GM18498 (cell line): ENCODE measurements around the gene NUP107.

Source experiments
- ATAC-seq: cut with Tn5 transposase; IDR thresholded peaks from one replicate; pipeline ENCODE4 v1.9.1; 2021; ENCODE audit warnings: mild to moderate bottlenecking, moderate library complexity; ENCODE audit not compliant: unreplicated experiment

The NUP107 gene

GRCh38 chr12:68771223-68771925 lies 84.6 kb downstream of the NUP107 start:
- no peak for ATAC-seq

DNA sequence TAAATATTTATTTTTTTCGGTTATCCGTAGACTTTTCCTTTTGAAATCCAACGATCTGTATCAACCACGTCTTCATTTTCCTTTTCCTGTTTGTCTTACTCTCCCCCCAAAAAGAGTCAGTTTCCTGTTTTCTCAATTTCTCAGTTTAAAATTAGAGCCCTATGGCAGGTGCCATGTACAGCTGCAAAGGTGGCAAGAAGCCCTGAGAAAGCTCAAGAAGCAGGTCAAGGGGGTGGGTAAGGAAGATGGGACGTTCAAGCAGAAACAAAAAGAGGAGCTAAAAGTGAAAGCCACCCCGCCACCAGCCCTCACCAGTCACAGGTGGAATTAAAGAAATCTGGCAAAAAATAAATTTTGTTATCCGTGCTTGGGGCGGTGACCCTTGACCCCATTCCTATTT lies 85.9 kb downstream of the NUP107 start:
- peak; percentile 85 for ATAC-seq

DNA sequence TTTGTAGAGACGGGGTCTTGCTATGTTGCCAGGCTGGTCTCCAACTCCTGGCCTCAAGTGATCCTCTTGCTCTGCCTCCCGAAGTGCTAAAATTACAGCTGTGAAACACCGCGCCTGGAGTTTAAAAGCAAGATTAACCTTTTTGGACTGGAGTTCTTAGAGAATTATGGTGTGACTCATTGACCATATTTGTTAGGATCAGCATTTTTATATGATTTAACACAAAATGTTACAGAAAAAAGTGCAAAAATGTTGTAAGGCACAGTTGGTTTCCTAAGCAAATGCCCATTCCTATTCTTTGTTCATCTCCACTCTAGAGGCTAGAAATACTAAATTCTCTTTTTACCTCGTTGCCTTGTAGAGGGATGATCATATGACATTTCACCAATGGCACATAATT lies 86.8 kb downstream of the NUP107 start:
- no peak for ATAC-seq

DNA sequence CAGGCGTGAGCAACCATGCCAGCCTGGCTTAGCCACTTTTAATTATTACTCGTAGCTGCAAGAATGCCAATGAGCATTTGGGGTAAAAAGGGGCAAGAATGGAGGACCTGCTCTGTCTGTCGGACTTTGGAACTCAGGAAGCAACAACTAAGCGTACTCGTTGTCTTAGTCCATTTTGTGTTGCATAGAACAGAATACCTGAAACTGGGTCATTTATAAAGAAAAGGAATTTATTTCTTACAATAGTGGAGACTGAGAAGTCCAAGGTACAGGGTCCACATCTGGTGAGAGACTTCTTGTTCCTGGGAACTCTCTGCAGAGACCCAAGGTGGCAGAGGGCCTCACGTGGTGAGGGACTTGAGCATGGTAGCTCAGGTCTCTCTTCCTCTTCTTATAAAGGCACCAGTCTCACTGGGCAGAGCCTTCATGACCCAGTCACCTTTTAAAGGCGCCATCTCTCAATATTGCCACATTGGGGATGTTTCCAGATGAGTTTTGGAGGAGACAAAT lies 88.4 kb downstream of the NUP107 start:
- no peak for ATAC-seq

DNA sequence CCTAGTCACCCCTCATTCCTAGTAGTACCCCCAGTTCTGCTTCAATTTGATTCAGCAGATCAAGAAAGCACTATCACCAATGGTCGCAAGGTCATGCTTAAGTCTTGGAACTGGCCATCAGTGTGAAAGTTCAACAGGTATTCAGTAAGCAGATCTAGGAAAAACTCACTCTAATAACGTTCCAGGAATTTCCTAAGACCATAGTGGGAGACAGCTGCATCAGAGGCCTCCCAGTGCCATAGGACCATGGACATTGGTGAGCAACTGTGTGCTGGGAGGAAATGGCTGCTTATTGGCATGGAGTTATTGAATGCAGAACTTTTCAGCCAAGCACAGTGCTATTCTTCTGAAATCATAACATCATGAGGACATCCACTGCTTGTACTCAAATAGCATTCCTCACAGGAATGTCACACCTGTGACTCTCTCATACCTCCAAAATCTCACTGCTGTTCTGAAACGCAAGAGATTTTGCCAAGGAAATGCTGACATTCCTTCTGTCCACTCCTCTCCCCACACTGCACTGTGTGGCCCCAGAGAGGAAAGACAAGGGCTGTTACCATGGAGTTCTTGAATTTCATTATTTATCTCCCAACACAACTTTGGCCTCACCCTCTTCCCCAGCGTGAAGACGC lies 90.3 kb downstream of the NUP107 start:
- no peak for ATAC-seq

- ATAC-seq: no peak
Measured at GRCh38 chr12:68779280-68779679, 92.5 kb downstream of the NUP107 start.

DNA sequence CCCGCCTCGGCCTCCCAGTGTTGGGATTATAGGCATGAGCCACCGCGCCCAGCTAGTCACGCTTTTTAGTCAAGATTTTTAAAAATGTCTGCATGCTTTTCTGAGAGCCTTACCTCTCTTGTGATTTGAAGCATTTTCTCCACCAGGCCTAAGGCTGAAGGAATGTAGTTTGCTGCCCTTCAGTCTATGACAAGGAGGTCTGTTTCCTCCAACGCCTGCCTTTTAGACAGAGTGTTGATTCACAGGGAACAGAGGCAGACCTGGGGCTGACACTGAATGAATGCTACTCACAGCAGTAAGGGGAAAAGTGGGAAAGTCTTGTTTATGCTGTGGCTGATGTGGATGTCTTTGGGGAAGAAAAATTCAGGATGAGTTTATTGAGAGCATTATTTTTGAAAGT lies 94.0 kb downstream of the NUP107 start:
- no peak for ATAC-seq

GRCh38 chr12:68781728-68782127 lies 95.0 kb downstream of the NUP107 start:
- ATAC-seq: no peak

DNA sequence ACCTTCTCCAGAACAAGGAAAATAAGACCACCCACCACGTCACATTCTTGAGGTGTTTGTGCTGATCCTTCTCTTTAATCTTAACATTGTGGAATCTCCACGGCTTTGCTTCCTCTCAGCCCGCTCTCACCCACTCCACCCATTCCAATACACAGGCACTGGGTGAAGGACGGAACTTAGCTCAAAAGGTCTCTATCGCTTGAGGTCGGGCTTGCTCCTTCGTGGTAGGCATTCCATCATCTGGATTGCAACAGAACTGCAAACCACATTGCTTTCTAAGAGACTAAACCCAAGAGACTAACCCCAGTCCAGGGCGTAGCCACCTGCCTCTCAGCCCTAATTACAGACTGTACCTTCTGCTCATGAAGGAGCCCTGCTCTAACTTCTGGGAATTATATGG lies 97.2 kb downstream of the NUP107 start:
- ATAC-seq: no peak

GRCh38 chr12:68785358-68785757 lies 98.6 kb downstream of the NUP107 start:
- no peak for ATAC-seq

- no peak for ATAC-seq
Measured at GRCh38 chr12:68785823-68786222, 99.0 kb downstream of the NUP107 start.

DNA sequence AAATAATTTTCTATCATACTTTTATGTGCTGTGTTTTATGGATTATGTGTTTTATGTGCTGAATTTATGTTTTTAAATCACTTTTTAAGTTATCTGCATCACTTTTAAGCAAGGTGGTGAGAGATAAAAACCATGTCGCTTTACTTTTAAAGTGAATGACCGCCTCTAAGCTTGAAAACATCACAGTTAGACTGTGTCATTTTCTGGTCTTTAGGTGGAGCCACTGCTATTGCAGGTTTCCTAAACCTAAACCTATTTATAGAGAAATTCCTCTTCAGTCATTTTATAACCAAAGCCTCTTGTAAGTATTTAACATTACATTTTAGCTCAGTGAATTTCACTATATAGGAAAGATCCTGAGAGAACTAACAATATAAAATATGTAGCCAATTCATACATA lies 100.2 kb downstream of the NUP107 start:
- no peak for ATAC-seq

GRCh38 chr12:68788554-68789143 lies 101.9 kb downstream of the NUP107 start:
- ATAC-seq: no peak

DNA sequence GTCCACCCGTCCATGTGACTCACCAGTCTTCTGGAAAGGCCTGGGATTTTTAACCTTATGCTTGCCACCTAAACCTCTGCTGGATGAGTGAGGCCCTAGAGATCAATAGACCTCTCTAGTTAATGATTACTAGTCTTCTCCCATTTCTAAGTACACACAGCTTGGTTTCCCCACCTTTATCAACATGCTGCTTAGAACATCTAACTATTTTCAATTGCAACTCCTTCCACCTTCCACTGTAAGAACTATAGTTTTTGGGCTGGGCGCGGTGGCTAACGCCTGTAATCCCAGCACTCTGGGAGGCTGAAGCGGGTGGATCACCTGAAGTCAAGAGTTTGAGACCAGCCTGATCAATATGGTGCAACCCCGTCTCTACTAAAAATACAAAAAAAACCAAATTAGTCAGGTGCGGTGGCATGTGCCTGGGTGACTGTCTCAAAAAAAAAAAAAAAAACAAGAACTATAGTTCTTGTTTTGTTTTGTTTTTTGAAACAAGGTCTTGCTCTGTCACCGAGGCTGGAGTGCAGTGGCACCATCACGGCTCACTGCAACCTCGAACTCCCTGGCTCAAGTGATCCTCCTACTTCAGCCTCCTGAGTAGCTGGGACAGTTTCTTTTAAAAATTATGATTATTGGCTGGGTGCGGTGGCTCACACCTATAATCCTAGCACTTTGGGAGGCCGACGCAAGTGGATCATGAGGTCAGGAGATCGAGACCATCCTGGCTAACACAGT lies 102.5 kb downstream of the NUP107 start:
- ATAC-seq: no peak

DNA sequence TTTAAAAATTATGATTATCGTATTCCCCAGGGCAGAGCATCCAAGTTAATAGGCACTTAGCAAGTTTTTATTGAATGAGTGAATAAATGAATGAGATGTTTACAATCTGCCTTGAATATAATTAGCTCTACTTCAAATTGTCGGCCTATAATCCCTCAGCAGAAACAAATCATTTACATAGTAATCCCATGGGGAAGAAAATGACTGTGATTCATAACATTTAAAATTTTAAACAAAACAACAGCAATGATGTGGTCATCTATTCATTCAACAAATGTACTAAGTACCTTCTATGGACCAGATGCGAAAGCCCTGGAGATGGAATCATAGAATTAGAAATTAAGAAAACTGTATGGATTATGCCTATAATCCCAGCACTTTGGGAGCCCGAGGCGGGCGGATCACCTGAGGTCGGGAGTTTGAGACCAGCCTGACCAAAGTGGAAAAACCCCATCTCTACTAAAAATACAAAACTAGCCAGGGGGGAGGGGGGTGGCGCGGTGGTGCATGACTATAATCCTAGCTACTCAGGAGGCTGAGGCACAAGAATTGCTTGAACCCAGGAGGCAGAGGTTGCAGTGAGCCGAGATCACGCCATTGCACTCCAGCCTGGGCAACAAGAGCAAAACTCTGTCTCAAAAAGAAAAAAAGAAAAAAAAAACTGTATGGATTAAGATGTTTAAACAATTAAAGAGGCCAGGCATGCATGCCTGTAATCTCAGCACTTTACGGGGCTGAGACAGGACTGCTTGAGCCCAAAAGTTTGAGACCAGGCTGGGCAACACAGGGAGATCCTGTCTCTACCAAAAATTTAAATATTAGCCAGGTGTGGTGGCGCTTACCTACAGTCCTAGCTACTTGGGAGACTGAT lies 103.5 kb downstream of the NUP107 start:
- no peak for ATAC-seq

DNA sequence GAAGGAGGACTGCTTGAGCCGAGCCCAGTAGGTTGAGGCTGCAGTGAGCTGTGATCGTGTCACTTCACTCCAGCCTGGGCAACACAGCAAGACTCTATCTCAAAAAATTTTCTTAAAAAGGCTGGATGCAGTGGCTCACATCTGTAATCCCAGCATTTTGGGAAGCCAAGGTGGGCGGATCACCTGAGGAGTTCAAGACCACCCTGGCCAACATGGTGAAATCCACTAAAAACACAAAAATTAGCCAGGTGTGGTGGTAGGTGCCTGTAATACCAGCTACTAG lies 104.1 kb downstream of the NUP107 start:
- no peak for ATAC-seq

GRCh38 chr12:68791897-68792481 lies 105.2 kb downstream of the NUP107 start:
- ATAC-seq: no peak

- peak; percentile 95 for ATAC-seq
Measured at GRCh38 chr12:68792952-68793351, 106.2 kb downstream of the NUP107 start.

- ATAC-seq: no peak
Measured at GRCh38 chr12:68793436-68793835, 106.7 kb downstream of the NUP107 start.

- ATAC-seq: no peak
Measured at GRCh38 chr12:68793975-68794652, 107.3 kb downstream of the NUP107 start.
